Fibroblast of mammary gland (primary cell): ENCODE measurements around the gene ADGRG7.
A peak's percentile ranks its signal among the peaks of the same experiment; 100 is the strongest.

Experiments used
- DNase-seq: peaks from one replicate; pipeline ENCODE4 v3.0.0-alpha.2; 2010; ENCODE audit warnings: low read depth
- H3K4me3 ChIP-seq: 2 replicates; pipeline ENCODE4 v1.5.1; 2011; ENCODE audit warnings: low read depth, mild to moderate bottlenecking, low read length, moderate library complexity; ENCODE audit not compliant: control insufficient read depth
- CTCF ChIP-seq: conservative IDR thresholded peaks from 2 replicates; pipeline ENCODE4 v1.5.1; 2011; ENCODE audit warnings: low read depth, low read length, inconsistent platforms; ENCODE audit not compliant: control insufficient read depth, insufficient read depth

The ADGRG7 gene

GRCh38 chr3:100609305-100609704, at the start of gene ADGRG7:
ADGRG7 (plus strand) TSS chr3:100609601; CDS start chr3:100609857, 256 bp downstream.
- no peak within 1 kb of the TSS for H3K4me3 ChIP-seq
- DNase-seq: no peak
- TF ChIP-seq CTCF: no peak

- DNase-seq: no peak
- no peak for TF ChIP-seq CTCF
- H3K4me3 ChIP-seq: no peak overlapping the region
Observed at GRCh38 chr3:100560426-100560825, 49.0 kb upstream of the ADGRG7 start.

- peak; percentile 94 for DNase-seq
- no peak for TF ChIP-seq CTCF
- no peak overlapping the region for H3K4me3 ChIP-seq
Observed at GRCh38 chr3:100561459-100562158, 47.8 kb upstream of the ADGRG7 start.

GRCh38 chr3:100562224-100562857, 47.1 kb upstream of the ADGRG7 start:
- DNase-seq: no peak
- no peak overlapping the region for H3K4me3 ChIP-seq
- TF ChIP-seq CTCF: no peak

- no peak for DNase-seq
- TF ChIP-seq CTCF: no peak
- no peak overlapping the region for H3K4me3 ChIP-seq
Observed at GRCh38 chr3:100563228-100563627, 46.2 kb upstream of the ADGRG7 start.

GRCh38 chr3:100563652-100564211, 45.7 kb upstream of the ADGRG7 start:
- DNase-seq: no peak
- TF ChIP-seq CTCF: no peak
- no peak overlapping the region for H3K4me3 ChIP-seq

- TF ChIP-seq CTCF: no peak
- DNase-seq: peak; percentile 37
- H3K4me3 ChIP-seq: no peak overlapping the region
Observed at GRCh38 chr3:100570811-100571210, 38.6 kb upstream of the ADGRG7 start.
